ENCODE results near the gene NUP93. TPM values are rescaled to one million over a fixed set of nuclear protein-coding genes. Genes with fewer than 3 reads are reported as not detected.

NUP93 gene
- total and polyA plus RNA-seq, 9 of the 15 experiments (the other 6 are each of a cell fraction or from before 2014, with no cell fraction given): 92.0 to 162 (median 121) TPM

DNA sequence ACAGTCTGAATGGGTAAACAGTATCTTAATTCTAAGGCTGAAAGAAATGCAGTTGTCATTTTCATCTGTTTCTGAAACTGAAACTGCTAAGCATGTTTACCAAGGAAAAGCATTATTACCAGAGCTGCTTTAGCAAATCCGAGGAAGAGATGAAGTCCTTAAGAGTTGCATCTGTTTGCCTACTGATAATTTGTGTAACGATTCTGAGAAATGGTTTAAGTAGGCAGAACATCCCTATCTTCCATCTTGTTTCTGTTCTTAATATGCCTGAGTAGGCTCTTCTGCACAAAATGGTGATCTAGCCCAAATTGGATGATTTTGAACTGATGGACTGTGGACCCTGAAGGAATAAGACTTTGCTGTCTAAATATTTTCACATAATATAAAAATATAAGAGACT lies 34.9 kb downstream of the NUP93 start (continued):
- TF ChIP-seq, protein P1, sequence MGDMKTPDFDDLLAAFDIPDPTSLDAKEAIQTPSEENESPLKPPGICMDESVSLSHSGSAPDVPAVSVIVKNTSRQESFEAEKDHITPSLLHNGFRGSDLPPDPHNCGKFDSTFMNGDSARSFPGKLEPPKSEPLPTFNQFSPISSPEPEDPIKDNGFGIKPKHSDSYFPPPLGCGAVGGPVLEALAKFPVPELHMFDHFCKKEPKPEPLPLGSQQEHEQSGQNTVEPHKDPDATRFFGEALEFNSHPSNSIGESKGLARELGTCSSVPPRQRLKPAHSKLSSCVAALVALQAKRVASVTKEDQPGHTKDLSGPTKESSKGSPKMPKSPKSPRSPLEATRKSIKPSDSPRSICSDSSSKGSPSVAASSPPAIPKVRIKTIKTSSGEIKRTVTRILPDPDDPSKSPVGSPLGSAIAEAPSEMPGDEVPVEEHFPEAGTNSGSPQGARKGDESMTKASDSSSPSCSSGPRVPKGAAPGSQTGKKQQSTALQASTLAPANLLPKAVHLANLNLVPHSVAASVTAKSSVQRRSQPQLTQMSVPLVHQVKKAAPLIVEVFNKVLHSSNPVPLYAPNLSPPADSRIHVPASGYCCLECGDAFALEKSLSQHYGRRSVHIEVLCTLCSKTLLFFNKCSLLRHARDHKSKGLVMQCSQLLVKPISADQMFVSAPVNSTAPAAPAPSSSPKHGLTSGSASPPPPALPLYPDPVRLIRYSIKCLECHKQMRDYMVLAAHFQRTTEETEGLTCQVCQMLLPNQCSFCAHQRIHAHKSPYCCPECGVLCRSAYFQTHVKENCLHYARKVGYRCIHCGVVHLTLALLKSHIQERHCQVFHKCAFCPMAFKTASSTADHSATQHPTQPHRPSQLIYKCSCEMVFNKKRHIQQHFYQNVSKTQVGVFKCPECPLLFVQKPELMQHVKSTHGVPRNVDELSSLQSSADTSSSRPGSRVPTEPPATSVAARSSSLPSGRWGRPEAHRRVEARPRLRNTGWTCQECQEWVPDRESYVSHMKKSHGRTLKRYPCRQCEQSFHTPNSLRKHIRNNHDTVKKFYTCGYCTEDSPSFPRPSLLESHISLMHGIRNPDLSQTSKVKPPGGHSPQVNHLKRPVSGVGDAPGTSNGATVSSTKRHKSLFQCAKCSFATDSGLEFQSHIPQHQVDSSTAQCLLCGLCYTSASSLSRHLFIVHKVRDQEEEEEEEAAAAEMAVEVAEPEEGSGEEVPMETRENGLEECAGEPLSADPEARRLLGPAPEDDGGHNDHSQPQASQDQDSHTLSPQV (IDR thresholded peaks at IDR 0.05): peak; percentile 48; the same call in 1 of the 2 replicates
- TF ChIP-seq SMARCC2 (IDR thresholded peaks at IDR 0.05; ENCODE audit: low read depth) (no peak), HSF4 (CRISPR knock-in tag; IDR thresholded peaks at IDR 0.05; ENCODE audit: borderline replicate concordance) (no peak), PHTF2 (CRISPR knock-in tag; IDR thresholded peaks at IDR 0.05) (no peak), ZFP30 (CRISPR knock-in tag; IDR thresholded peaks at IDR 0.05; ENCODE audit: borderline replicate concordance) (no peak), ZNF239 (CRISPR knock-in tag; IDR thresholded peaks at IDR 0.05) (no peak), EP300 (IDR thresholded peaks at IDR 0.05; ENCODE audit: low read length) (peak; percentile 41), ZNF586 (CRISPR knock-in tag; conservative IDR thresholded peaks at IDR 0.05) (no peak), TEAD4 (IDR thresholded peaks at IDR 0.05; ENCODE audit: low read length) (peak; percentile 73; the same call in 1 of the 2 replicates), TEAD4 (CRISPR knock-in tag; IDR thresholded peaks at IDR 0.05; ENCODE audit: borderline replicate concordance) (no peak), ILK (tag; IDR thresholded peaks at IDR 0.05; ENCODE audit: borderline replicate concordance, low read depth) (no peak), MED1 (CRISPR knock-in tag; IDR thresholded peaks at IDR 0.05; ENCODE audit: borderline replicate concordance) (no peak)
- TF ChIP-seq, protein P2, sequence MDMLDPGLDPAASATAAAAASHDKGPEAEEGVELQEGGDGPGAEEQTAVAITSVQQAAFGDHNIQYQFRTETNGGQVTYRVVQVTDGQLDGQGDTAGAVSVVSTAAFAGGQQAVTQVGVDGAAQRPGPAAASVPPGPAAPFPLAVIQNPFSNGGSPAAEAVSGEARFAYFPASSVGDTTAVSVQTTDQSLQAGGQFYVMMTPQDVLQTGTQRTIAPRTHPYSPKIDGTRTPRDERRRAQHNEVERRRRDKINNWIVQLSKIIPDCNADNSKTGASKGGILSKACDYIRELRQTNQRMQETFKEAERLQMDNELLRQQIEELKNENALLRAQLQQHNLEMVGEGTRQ (CRISPR knock-in tag; IDR thresholded peaks at IDR 0.05): no peak
- TF ChIP-seq, protein P3, sequence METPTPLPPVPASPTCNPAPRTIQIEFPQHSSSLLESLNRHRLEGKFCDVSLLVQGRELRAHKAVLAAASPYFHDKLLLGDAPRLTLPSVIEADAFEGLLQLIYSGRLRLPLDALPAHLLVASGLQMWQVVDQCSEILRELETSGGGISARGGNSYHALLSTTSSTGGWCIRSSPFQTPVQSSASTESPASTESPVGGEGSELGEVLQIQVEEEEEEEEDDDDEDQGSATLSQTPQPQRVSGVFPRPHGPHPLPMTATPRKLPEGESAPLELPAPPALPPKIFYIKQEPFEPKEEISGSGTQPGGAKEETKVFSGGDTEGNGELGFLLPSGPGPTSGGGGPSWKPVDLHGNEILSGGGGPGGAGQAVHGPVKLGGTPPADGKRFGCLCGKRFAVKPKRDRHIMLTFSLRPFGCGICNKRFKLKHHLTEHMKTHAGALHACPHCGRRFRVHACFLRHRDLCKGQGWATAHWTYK (CRISPR knock-in tag; IDR thresholded peaks at IDR 0.05): no peak
- TF ChIP-seq, protein P4, sequence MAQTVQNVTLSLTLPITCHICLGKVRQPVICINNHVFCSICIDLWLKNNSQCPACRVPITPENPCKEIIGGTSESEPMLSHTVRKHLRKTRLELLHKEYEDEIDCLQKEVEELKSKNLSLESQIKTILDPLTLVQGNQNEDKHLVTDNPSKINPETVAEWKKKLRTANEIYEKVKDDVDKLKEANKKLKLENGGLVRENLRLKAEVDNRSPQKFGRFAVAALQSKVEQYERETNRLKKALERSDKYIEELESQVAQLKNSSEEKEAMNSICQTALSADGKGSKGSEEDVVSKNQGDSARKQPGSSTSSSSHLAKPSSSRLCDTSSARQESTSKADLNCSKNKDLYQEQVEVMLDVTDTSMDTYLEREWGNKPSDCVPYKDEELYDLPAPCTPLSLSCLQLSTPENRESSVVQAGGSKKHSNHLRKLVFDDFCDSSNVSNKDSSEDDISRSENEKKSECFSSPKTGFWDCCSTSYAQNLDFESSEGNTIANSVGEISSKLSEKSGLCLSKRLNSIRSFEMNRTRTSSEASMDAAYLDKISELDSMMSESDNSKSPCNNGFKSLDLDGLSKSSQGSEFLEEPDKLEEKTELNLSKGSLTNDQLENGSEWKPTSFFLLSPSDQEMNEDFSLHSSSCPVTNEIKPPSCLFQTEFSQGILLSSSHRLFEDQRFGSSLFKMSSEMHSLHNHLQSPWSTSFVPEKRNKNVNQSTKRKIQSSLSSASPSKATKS (CRISPR knock-in tag; IDR thresholded peaks at IDR 0.05): no peak
- TF ChIP-seq, protein P5, sequence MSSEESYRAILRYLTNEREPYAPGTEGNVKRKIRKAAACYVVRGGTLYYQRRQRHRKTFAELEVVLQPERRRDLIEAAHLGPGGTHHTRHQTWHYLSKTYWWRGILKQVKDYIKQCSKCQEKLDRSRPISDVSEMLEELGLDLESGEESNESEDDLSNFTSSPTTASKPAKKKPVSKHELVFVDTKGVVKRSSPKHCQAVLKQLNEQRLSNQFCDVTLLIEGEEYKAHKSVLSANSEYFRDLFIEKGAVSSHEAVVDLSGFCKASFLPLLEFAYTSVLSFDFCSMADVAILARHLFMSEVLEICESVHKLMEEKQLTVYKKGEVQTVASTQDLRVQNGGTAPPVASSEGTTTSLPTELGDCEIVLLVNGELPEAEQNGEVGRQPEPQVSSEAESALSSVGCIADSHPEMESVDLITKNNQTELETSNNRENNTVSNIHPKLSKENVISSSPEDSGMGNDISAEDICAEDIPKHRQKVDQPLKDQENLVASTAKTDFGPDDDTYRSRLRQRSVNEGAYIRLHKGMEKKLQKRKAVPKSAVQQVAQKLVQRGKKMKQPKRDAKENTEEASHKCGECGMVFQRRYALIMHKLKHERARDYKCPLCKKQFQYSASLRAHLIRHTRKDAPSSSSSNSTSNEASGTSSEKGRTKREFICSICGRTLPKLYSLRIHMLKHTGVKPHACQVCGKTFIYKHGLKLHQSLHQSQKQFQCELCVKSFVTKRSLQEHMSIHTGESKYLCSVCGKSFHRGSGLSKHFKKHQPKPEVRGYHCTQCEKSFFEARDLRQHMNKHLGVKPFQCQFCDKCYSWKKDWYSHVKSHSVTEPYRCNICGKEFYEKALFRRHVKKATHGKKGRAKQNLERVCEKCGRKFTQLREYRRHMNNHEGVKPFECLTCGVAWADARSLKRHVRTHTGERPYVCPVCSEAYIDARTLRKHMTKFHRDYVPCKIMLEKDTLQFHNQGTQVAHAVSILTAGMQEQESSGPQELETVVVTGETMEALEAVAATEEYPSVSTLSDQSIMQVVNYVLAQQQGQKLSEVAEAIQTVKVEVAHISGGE (CRISPR knock-in tag; IDR thresholded peaks at IDR 0.05): no peak

Measured in K562 (cell line).